ENCODE data around the gene OAS2. TPM values are rescaled to one million over a fixed set of nuclear protein-coding genes. Genes with fewer than 3 reads are reported as not detected.

OAS2 gene
- total and polyA plus RNA-seq, 10 of the 15 experiments (the other 5 are each of a cell fraction or from before 2014, with no cell fraction given) = 32.4 to 290 (median 90.2) TPM

DNA sequence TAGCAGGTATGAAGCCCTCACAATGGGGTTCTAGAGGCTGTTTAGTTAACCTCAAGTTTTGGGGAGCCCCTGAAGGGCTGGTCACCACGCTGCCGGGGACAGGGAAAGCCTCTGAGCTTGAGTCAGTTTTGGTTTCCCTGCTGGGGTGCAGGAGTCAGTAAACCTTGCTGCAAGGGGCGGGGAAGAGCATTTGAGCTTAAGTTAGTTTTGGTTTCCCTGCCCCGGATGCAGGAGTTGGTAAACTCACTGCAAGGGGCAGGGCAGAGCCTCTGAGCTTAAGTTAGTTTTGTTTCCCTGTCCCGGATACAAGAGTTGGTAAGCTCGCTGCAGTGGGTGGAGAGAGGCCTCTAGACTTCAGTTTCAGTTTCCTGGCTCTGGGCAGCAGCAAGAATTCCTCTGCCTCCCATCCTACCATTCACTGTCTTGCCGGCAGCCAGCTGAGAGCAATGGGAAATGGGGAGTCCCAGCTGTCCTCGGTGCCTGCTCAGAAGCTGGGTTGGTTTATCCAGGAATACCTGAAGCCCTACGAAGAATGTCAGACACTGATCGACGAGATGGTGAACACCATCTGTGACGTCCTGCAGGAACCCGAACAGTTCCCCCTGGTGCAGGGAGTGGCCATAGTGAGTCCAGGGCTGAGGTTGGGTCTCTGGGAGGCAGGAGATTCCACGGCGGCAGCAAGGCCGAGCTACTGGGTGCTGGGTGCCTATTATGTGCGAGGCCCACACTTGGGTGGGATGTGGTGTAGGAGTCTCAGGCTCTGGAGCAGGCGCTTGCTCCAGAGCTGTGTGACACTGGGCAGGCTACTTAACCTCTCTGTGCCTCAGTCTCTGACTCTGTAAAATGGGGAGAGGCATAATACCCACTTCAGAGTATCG, at the start of gene OAS2 (continued):
- TF ChIP-seq CEBPB (IDR thresholded peaks at IDR 0.05; ENCODE audit: borderline replicate concordance in 1 of 2, low read depth in 2 of 2, low read length in 2 of 2) (no peak), CHD1 (IDR thresholded peaks at IDR 0.05; ENCODE audit: low read depth, low read length) (no peak), IKZF2 (IDR thresholded peaks at IDR 0.05) (peak; percentile 66 to 69), WRNIP1 (IDR thresholded peaks at IDR 0.05; ENCODE audit: borderline replicate concordance, low read depth, low read length) (0 out of 2 replicates have a peak, but pooled peaks have one; percentile 19), JUND (IDR thresholded peaks at IDR 0.05; ENCODE audit: low read depth, low read length) (no peak), SMAD1 (IDR thresholded peaks at IDR 0.05; ENCODE audit: low read depth, partially characterized antibody) (no peak), BACH1 (IDR thresholded peaks at IDR 0.05; ENCODE audit: borderline replicate concordance) (peak; percentile 16; the same call in 1 of the 2 replicates), CBX3 (IDR thresholded peaks at IDR 0.05; ENCODE audit: borderline replicate concordance, low read depth) (no peak), NBN (IDR thresholded peaks at IDR 0.05) (peak; percentile 88), SREBF2 (IDR thresholded peaks at IDR 0.05; ENCODE audit: low read length) (no peak), SUPT20H (IDR thresholded peaks at IDR 0.05; ENCODE audit: borderline replicate concordance, control insufficient read depth, low read depth, low read length) (no peak), ETV6 (conservative IDR thresholded peaks at IDR 0.05 in 1 of 2, IDR thresholded peaks at IDR 0.05 in 1 of 2; ENCODE audit: borderline replicate concordance in 1 of 2, low read depth in 1 of 2) (peak in 1 of 2 experiments; percentile 81; a peak in 1 of 4 replicates)
- TF ChIP-seq, protein P1, sequence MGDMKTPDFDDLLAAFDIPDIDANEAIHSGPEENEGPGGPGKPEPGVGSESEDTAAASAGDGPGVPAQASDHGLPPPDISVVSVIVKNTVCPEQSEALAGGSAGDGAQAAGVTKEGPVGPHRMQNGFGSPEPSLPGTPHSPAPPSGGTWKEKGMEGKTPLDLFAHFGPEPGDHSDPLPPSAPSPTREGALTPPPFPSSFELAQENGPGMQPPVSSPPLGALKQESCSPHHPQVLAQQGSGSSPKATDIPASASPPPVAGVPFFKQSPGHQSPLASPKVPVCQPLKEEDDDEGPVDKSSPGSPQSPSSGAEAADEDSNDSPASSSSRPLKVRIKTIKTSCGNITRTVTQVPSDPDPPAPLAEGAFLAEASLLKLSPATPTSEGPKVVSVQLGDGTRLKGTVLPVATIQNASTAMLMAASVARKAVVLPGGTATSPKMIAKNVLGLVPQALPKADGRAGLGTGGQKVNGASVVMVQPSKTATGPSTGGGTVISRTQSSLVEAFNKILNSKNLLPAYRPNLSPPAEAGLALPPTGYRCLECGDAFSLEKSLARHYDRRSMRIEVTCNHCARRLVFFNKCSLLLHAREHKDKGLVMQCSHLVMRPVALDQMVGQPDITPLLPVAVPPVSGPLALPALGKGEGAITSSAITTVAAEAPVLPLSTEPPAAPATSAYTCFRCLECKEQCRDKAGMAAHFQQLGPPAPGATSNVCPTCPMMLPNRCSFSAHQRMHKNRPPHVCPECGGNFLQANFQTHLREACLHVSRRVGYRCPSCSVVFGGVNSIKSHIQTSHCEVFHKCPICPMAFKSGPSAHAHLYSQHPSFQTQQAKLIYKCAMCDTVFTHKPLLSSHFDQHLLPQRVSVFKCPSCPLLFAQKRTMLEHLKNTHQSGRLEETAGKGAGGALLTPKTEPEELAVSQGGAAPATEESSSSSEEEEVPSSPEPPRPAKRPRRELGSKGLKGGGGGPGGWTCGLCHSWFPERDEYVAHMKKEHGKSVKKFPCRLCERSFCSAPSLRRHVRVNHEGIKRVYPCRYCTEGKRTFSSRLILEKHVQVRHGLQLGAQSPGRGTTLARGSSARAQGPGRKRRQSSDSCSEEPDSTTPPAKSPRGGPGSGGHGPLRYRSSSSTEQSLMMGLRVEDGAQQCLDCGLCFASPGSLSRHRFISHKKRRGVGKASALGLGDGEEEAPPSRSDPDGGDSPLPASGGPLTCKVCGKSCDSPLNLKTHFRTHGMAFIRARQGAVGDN (IDR thresholded peaks at IDR 0.05) = 0 out of 2 replicates have a peak, but pooled peaks have one; percentile 22
- TF ChIP-seq, protein P2, sequence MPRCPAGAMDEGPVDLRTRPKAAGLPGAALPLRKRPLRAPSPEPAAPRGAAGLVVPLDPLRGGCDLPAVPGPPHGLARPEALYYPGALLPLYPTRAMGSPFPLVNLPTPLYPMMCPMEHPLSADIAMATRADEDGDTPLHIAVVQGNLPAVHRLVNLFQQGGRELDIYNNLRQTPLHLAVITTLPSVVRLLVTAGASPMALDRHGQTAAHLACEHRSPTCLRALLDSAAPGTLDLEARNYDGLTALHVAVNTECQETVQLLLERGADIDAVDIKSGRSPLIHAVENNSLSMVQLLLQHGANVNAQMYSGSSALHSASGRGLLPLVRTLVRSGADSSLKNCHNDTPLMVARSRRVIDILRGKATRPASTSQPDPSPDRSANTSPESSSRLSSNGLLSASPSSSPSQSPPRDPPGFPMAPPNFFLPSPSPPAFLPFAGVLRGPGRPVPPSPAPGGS (IDR thresholded peaks at IDR 0.05; ENCODE audit: borderline replicate concordance, insufficient read depth, low read depth, low read length, poor library complexity, severe bottlenecking) = no peak
- TF ChIP-seq, protein P3, sequence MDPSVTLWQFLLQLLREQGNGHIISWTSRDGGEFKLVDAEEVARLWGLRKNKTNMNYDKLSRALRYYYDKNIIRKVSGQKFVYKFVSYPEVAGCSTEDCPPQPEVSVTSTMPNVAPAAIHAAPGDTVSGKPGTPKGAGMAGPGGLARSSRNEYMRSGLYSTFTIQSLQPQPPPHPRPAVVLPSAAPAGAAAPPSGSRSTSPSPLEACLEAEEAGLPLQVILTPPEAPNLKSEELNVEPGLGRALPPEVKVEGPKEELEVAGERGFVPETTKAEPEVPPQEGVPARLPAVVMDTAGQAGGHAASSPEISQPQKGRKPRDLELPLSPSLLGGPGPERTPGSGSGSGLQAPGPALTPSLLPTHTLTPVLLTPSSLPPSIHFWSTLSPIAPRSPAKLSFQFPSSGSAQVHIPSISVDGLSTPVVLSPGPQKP (IDR thresholded peaks at IDR 0.05; ENCODE audit: low read depth, low read length) = no peak
- TF ChIP-seq, protein P4, sequence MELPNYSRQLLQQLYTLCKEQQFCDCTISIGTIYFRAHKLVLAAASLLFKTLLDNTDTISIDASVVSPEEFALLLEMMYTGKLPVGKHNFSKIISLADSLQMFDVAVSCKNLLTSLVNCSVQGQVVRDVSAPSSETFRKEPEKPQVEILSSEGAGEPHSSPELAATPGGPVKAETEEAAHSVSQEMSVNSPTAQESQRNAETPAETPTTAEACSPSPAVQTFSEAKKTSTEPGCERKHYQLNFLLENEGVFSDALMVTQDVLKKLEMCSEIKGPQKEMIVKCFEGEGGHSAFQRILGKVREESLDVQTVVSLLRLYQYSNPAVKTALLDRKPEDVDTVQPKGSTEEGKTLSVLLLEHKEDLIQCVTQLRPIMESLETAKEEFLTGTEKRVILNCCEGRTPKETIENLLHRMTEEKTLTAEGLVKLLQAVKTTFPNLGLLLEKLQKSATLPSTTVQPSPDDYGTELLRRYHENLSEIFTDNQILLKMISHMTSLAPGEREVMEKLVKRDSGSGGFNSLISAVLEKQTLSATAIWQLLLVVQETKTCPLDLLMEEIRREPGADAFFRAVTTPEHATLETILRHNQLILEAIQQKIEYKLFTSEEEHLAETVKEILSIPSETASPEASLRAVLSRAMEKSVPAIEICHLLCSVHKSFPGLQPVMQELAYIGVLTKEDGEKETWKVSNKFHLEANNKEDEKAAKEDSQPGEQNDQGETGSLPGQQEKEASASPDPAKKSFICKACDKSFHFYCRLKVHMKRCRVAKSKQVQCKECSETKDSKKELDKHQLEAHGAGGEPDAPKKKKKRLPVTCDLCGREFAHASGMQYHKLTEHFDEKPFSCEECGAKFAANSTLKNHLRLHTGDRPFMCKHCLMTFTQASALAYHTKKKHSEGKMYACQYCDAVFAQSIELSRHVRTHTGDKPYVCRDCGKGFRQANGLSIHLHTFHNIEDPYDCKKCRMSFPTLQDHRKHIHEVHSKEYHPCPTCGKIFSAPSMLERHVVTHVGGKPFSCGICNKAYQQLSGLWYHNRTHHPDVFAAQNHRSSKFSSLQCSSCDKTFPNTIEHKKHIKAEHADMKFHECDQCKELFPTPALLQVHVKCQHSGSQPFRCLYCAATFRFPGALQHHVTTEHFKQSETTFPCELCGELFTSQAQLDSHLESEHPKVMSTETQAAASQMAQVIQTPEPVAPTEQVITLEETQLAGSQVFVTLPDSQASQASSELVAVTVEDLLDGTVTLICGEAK (IDR thresholded peaks at IDR 0.05; ENCODE audit: borderline replicate concordance) = no peak
